Measurements from ENCODE around the gene TMEM97. TPM values are rescaled to one million over a fixed set of nuclear protein-coding genes. Genes with fewer than 3 reads are reported as not detected.
A peak's percentile ranks its signal among the peaks of the same experiment; 100 is the strongest.

TMEM97 gene
- total and polyA plus RNA-seq, 7 donors = 3.6 to 25.2 (median 8.6) TPM

DNA sequence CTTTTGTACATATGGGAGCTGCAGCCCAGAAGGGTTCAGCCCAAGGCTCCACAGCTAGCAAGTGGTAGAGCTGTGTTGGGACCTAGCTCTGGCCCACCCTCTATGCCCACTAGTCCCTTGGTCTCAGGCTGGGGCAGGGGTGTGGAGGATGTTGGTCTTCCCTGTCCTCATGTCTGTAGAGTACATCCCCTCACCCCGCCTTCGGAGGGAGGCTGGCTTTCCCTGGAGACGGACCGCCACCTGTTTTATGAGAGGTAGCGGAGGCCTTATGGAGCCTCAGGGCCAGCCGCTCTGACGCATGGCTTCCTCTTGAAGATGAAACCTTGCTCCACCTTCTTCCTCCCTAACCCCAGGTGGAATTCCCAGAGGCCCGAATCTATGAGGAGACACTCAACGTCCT lies 25.0 kb downstream of the TMEM97 start:
- intact Hi-C loops (cut with DNase I) = no loop called here
- Histone ChIP-seq H3K4me3 (no peak overlapping the region), H3K27me3 (no peaks in the 10 kb centered on the region), H3K27ac (no peak overlapping the region), H3K4me1 (peaks cover 0 to 11% (median 0%) of the 10 kb centered on the region in 4 donors), H3K36me3 (peaks cover 49 to 96% (median 64%) of the 10 kb centered on the region in 4 donors), H3K9me3 (no peaks in the 10 kb centered on the region)
- TF ChIP-seq EP300 (IDR thresholded peaks at IDR 0.05) = no peak
- TF ChIP-seq POLR2A (IDR thresholded peaks at IDR 0.05) = no peak
- TF ChIP-seq POLR2AphosphoS5 (IDR thresholded peaks at IDR 0.05) = no peak
- TF ChIP-seq, protein P1, sequence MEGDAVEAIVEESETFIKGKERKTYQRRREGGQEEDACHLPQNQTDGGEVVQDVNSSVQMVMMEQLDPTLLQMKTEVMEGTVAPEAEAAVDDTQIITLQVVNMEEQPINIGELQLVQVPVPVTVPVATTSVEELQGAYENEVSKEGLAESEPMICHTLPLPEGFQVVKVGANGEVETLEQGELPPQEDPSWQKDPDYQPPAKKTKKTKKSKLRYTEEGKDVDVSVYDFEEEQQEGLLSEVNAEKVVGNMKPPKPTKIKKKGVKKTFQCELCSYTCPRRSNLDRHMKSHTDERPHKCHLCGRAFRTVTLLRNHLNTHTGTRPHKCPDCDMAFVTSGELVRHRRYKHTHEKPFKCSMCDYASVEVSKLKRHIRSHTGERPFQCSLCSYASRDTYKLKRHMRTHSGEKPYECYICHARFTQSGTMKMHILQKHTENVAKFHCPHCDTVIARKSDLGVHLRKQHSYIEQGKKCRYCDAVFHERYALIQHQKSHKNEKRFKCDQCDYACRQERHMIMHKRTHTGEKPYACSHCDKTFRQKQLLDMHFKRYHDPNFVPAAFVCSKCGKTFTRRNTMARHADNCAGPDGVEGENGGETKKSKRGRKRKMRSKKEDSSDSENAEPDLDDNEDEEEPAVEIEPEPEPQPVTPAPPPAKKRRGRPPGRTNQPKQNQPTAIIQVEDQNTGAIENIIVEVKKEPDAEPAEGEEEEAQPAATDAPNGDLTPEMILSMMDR (IDR thresholded peaks at IDR 0.05) = no peak
- 89% methylated on average over 9 of the region's 9 CpGs for WGBS, 2 donors
- DNase-seq = no peak

DNA sequence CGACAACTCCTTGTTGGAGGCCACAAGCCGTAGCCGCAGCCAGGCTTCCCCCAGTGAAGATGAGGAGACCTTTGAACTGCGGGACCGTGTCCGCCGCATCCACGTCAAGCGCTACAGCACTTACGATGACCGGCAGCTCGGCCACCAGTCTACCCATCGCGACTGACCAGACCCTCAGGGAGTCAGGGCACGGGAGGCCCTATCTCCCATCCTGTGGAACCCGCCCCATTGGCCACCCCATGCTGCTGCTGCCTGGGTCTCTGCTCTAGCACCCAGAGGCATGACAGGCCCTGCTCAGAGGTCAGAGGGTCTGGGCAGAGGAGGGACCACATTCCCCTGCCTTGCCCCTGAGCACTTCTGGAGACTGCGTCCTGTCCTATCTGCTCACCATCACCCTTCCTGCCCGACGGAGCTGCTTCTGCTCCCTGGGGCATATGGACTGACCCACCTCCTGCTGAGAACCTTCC lies 25.5 kb downstream of the TMEM97 start:
- TF ChIP-seq, protein P1 (IDR thresholded peaks at IDR 0.05) = no peak
- TF ChIP-seq EP300 (IDR thresholded peaks at IDR 0.05) (no peak), POLR2AphosphoS5 (IDR thresholded peaks at IDR 0.05) (no peak), POLR2A (IDR thresholded peaks at IDR 0.05) (no peak)
- no peak for DNase-seq
- Histone ChIP-seq H3K36me3 (peaks cover 49 to 99% (median 64%) of the 10 kb centered on the region in 4 donors), H3K4me3 (no peak overlapping the region), H3K4me1 (peaks cover 0 to 11% (median 0%) of the 10 kb centered on the region in 4 donors), H3K9me3 (no peaks in the 10 kb centered on the region), H3K27me3 (no peaks in the 10 kb centered on the region), H3K27ac (no peak overlapping the region)
- intact Hi-C loops (cut with DNase I) = no loop called here
- WGBS, 2 donors = 93 to 94% methylated on average over 19 of the region's 19 CpGs

DNA sequence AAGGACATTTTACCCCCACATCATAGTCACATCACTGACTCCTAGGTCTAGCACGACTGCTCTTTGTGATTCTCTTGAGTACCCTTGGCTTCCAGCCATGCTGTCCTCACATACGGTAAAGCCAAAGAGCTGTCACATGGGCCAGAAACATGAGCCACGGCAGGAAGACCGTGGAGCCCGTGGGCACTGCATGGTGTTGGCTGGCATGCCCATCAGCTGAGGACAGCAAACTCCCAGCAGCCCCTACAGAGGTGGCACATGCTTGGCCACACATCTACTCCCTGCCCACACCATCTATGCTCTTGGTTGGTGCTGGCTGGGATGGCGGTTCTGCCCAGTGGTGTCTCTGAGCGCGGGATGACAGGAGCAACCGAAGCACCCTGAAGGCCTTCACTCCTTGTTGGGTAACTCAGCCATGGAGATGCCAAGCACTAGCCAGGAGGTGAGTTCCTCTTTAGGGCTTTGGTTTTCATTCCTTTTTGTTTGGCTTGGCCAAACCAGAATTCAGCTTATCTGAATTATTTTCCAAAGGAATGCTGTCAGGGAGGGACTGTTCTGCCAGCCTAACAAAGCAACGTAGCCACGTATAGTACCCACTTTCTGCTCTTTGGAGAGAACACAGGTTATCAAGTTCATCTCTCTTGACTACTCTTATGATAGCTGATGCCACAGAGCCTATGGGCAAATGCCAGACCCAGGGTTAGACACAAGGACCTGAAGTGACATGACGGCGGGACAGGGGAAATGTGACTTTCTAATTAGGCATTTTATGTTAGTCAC lies 26.6 kb downstream of the TMEM97 start:
- peaks cover 48 to 99% (median 66%) of the 10 kb centered on the region in 4 donors for H3K36me3 ChIP-seq
- 78 to 87% methylated on average over 13 of the region's 13 CpGs for WGBS, 2 donors
- TF ChIP-seq EP300 (IDR thresholded peaks at IDR 0.05) = no peak
- intact Hi-C loops (cut with DNase I) = no loop called here
- no peak overlapping the region for H3K27ac ChIP-seq
- H3K27me3 ChIP-seq = no peaks in the 10 kb centered on the region
- H3K4me1 ChIP-seq = peaks cover 0 to 11% (median 0%) of the 10 kb centered on the region in 4 donors
- no peak overlapping the region for H3K4me3 ChIP-seq
- DNase-seq = no peak
- H3K9me3 ChIP-seq = no peaks in the 10 kb centered on the region

DNA sequence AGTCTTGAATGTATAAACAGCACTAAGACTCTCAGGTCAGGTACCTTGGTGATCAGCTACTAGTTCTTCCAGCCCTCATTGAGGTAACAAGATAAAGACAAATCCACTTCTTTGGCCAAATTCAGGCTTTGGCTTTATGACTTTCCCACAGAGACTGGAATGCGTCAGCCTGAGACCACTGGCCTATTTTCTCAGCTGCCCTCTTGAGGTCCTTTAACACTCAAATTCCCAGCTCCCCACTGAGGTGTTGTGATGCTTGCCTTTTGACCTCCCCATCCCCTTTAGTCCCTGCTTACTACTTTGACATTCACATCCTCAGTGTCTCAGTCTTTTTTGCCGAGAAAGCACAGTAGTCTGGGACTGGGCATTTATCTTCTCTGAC lies 27.2 kb downstream of the TMEM97 start:
- peaks cover 0 to 11% (median 0%) of the 10 kb centered on the region in 4 donors for H3K4me1 ChIP-seq
- H3K4me3 ChIP-seq = no peak overlapping the region
- TF ChIP-seq, protein P1 (IDR thresholded peaks at IDR 0.05) = no peak
- TF ChIP-seq POLR2A (IDR thresholded peaks at IDR 0.05) (no peak), POLR2AphosphoS5 (IDR thresholded peaks at IDR 0.05) (no peak), EP300 (IDR thresholded peaks at IDR 0.05) (no peak)
- no peak for DNase-seq
- no peaks in the 10 kb centered on the region for H3K9me3 ChIP-seq
- no peaks in the 10 kb centered on the region for H3K27me3 ChIP-seq
- WGBS, 2 donors = 92 to 93% methylated on average over 2 of the region's 2 CpGs
- peak overlapping the region in 1 of 4 donors; percentile 24 for H3K27ac ChIP-seq
- peaks cover 45 to 99% (median 66%) of the 10 kb centered on the region in 4 donors for H3K36me3 ChIP-seq
- intact Hi-C loops (cut with DNase I) = no loop called here

DNA sequence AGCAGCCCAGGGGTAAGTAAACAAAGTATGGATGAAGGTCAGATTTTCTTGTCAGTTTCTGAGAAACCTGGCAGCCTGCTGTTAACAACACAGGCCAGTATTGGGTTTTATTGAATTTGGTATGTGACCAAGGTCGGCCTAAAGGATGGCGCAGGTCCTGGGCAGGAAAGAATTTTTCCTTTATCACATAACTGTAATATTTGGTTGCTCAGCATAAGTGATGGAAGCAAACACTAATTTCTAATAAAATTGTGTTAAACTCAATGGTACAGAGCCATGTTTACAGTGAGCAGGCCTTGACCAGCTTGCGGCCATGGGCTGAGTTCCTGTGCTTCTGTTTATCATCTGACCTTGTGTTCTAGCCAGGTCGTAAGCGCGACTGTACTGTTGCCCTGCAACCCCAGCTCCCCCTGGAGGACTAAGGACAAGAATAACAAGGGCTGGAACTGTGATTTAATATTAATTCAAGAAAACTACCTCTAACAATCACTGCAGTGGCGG lies 27.8 kb downstream of the TMEM97 start:
- Histone ChIP-seq H3K36me3 (peaks cover 45 to 99% (median 66%) of the 10 kb centered on the region in 4 donors), H3K27ac (peak overlapping the region in 2 of 4 donors; percentile 24 to 40), H3K27me3 (no peaks in the 10 kb centered on the region), H3K4me3 (no peak overlapping the region), H3K9me3 (no peaks in the 10 kb centered on the region), H3K4me1 (peaks cover 0 to 11% (median 0%) of the 10 kb centered on the region in 4 donors)
- no peak for TF ChIP-seq POLR2A (IDR thresholded peaks at IDR 0.05)
- no peak for TF ChIP-seq EP300 (IDR thresholded peaks at IDR 0.05)
- TF ChIP-seq POLR2AphosphoS5 (IDR thresholded peaks at IDR 0.05) = no peak
- TF ChIP-seq, protein P1 (IDR thresholded peaks at IDR 0.05) = no peak
- intact Hi-C loops (cut with DNase I) = no loop called here
- no peak for DNase-seq
- 73 to 77% methylated on average over 7 of the region's 7 CpGs for WGBS, 2 donors
